GM12864 (cell line): ENCODE measurements around the gene PPP3CA.

Experiments used
- DNase-seq: peaks from one replicate; pipeline ENCODE4 v3.0.0-alpha.2; 2011; ENCODE audit warnings: low read depth
- H3K4me3 ChIP-seq: 2 replicates; pipeline ENCODE4 v1.5.1; 2011; ENCODE audit warnings: mild to moderate bottlenecking, low read depth, low read length, control low read depth
- CTCF ChIP-seq: IDR thresholded peaks from 2 replicates; pipeline ENCODE4 v1.5.1; 2011; ENCODE audit warnings: low read depth, mild to moderate bottlenecking, moderate library complexity, low read length, control low read depth, inconsistent platforms; ENCODE audit errors: missing control alignments

Gene PPP3CA

DNA sequence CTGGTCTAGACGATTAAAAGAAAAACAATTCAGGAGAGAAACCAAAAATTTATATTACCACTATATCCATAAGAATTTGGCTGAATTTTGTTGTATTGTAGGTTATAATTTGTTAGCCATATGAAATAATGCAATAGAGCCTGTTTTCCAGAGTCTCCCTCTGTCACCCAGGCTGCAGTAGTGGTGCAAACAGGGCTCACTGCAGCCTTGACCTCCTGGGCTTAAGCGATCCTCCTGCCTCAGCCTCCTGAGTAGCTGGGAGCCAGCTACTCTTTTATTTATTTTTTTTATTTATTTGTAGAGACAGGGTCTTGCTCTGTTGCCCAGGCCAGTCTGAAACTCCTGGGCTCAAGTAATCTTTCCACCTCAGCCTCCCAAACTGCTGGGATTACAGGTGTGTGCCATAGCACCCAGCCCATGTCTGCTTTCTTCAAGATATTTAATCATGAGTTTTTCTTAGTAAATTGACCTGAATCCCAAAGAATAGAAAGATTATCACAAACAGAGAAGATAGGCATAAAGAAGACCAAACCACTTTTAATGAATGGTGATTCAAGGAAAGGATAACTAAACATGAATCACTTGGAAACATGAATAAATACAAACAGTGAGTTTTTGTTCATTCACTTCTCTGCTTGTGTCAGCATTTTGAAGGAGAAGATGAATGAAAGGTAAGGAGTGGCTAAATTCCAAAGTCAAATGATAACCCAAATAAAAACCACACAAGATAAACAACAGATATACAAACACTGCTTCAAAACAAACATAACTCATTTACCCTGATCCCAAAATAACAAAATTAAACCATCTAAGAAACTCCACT is 82.1 kb downstream of the PPP3CA start:
- H3K4me3 ChIP-seq: no peak overlapping the region
- DNase-seq: no peak
- TF ChIP-seq CTCF: no peak

GRCh38 chr4:101264512-101264911 is 82.8 kb downstream of the PPP3CA start:
- no peak overlapping the region for H3K4me3 ChIP-seq
- DNase-seq: no peak
- TF ChIP-seq CTCF: no peak

DNA sequence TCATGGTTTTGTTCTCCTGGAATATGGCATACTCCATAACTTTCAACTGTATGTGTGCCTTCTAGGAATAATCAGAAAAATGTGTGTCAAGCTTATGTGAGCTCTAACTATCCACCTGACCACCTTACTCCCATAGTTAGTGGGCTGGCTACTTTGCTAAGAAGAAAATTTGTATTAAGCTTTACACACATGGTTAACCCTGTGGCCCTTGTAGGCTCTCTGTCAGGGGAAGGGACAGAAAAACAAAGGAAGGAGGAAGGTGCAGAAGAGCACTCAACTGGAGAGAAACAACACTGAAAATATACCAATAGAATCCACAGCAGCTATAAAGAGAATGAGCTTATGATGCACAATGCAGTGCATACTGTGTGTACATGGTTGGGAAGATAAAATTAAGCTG is 84.6 kb downstream of the PPP3CA start:
- no peak for TF ChIP-seq CTCF

DNA sequence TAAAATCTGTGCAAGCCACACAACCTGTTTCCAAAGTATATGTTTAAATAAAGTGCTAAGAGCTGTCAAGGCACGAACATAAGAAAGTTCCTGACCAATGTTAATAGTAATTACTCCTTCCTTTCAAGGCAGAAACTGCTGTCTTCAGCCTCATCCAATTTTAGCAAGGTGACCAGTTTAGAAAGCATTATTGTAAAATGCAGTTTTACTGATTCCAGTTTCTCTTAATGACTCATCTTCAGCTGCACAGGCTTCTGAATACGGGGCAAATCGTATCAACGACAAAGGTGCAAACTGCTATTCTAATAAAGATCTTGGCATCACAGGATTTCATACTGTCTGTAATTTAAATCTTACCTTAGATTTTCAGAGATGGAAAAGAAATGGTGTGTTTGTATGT is 87.5 kb downstream of the PPP3CA start:
- no peak overlapping the region for H3K4me3 ChIP-seq
- no peak for DNase-seq

More for the DNA sequence above, 84.6 kb downstream of the PPP3CA start:
- no peak overlapping the region for H3K4me3 ChIP-seq
- DNase-seq: no peak

GRCh38 chr4:101258883-101259282 is 88.4 kb downstream of the PPP3CA start:
- TF ChIP-seq CTCF: no peak
- no peak overlapping the region for H3K4me3 ChIP-seq
- no peak for DNase-seq

More for the DNA sequence above, 87.5 kb downstream of the PPP3CA start:
- no peak for TF ChIP-seq CTCF

DNA sequence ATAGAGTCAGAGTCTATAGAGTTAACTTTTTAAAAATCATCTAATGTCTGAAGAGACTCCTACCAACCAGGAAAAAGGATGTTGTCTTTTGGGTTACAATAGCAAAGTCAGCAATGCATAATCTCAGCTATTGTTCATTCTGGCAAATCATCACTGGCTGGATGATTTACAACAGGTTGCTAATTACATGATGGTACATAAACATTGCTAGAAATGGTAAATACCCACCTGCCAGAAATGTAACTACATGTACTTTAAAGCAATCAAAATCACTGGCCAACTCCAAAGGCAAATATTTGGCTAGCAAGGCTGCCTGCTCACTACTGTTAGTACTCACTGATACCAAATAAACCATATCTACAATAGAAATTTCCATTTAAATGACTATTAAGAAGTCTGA is 91.1 kb downstream of the PPP3CA start:
- TF ChIP-seq CTCF: no peak
- no peak overlapping the region for H3K4me3 ChIP-seq
- DNase-seq: no peak

DNA sequence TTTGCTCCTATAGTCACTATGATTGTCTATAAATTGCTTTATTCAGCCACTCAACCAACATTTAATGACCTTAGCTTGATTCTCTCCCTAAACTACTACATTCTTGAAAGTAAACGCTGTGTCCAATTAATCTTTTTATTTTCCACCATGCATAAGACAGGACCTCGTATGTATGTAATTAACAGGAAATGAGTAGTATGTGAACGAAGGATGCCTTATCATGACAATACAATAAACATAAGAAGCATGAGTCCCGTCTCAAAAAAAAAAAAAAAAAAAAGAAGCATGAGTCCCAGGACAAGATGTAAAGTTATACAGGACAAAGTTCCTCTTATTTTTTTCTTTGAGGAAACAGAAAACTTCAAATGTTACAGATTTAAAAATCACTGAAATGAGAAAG is 92.5 kb downstream of the PPP3CA start:
- no peak overlapping the region for H3K4me3 ChIP-seq
- no peak for TF ChIP-seq CTCF

More for the DNA sequence above, 92.5 kb downstream of the PPP3CA start:
- DNase-seq: no peak
